ENCODE measurements around the gene PNKD. TPM values are rescaled to one million over a fixed set of nuclear protein-coding genes. Genes with fewer than 3 reads are reported as not detected.

PNKD gene
- total and polyA plus RNA-seq, 7 experiments from 2014 or later, result 18.5 to 108 (median 37.6) TPM

- no peak overlapping the region for H3K27ac ChIP-seq (ENCODE audit: low read depth, low read length)
- intact Hi-C loops (cut with micrococcal nuclease), result loop anchor here in 1 of 2 donors (10.0 kb wide), 1 partner anchor 1218 kb away; the partner anchor contains the start of gene GMPPA
- H3K4me3 Mint-ChIP-seq, result peak overlapping the region in 2 of 10 donors; percentile 4 to 29
Measured at GRCh38 chr2:218276986-218277755, 6.9 kb downstream of the PNKD start.

GRCh38 chr2:218277921-218278320 is 7.6 kb downstream of the PNKD start:
- Mint-ChIP-seq H3K4me3 (no peak overlapping the region), H3K36me3 (peaks cover 4 to 34% (median 11%) of the 10 kb centered on the region in 5 donors), H3K4me1 (peaks cover 7 to 26% (median 15%) of the 10 kb centered on the region in 7 donors), H3K9me3 (no peaks in the 10 kb centered on the region), H3K27me3 (no peaks in the 10 kb centered on the region), H3K27ac (peak overlapping the region in 4 of 9 donors; percentile 22 to 82 (median 63))
- H3K4me3 ChIP-seq (ENCODE audit: low read length), result no peak overlapping the region
- intact Hi-C loops (cut with micrococcal nuclease), result loop anchor here in 1 of 2 donors (10.0 kb wide), 1 partner anchor 1217 kb away; the partner anchor contains the start of gene GMPPA
- peak overlapping the region; percentile 3 for H3K27ac ChIP-seq (ENCODE audit: low read depth, low read length)
- no peak for DNase-seq
- peaks cover 3 to 5% of the 10 kb centered on the region in 2 donors for H3K4me1 ChIP-seq (ENCODE audit: control insufficient read depth in 2 of 2, insufficient read depth in 2 of 2, low read length in 2 of 2)
- ATAC-seq, result no peak
- H3K9me3 ChIP-seq (ENCODE audit: control insufficient read depth in 2 of 3, low read length in 3 of 3), result no peaks in the 10 kb centered on the region
- no peaks in the 10 kb centered on the region for H3K27me3 ChIP-seq (ENCODE audit: control insufficient read depth in 2 of 2, insufficient read depth in 2 of 2, low read length in 2 of 2)
- CTCF ChIA-PET, result interaction anchor here (9.4 kb wide), 1 partner anchor 13 kb away, joined by 188 read pairs; the partner anchor contains the start of gene TMBIM1
- H3K36me3 ChIP-seq (ENCODE audit: control insufficient read depth in 2 of 3, insufficient read depth in 3 of 3, low read length in 3 of 3), result peaks cover 25 to 93% (median 45%) of the 10 kb centered on the region in 3 experiments
- POLR2A ChIA-PET, result interaction anchor here (1.0 to 9.0 kb wide), 2 partner anchors 7 to 61 kb away, joined by 3 to 125 read pairs; partner anchors contain the start of gene ARPC2

More at GRCh38 chr2:218276986-218277755, 6.9 kb downstream of the PNKD start:
- Histone ChIP-seq H3K4me1 (ENCODE audit: control insufficient read depth in 2 of 2, insufficient read depth in 2 of 2, low read length in 2 of 2) (peaks cover 7 to 9% of the 10 kb centered on the region in 2 donors), H3K9me3 (ENCODE audit: control insufficient read depth in 2 of 3, low read length in 3 of 3) (no peaks in the 10 kb centered on the region), H3K27me3 (ENCODE audit: control insufficient read depth in 2 of 2, insufficient read depth in 2 of 2, low read length in 2 of 2) (no peaks in the 10 kb centered on the region), H3K36me3 (ENCODE audit: control insufficient read depth in 2 of 3, insufficient read depth in 3 of 3, low read length in 3 of 3) (peaks cover 25 to 85% (median 45%) of the 10 kb centered on the region in 3 experiments), H3K4me3 (ENCODE audit: low read length) (no peak overlapping the region)
- DNase-seq, result no peak
- no peak for ATAC-seq
- ChIA-PET CTCF (interaction anchor here (1.5 to 9.4 kb wide), 3 partner anchors 14 to 81 kb away, joined by 6 to 188 read pairs (median 79); partner anchors contain the start of genes CATIP and TMBIM1), POLR2A (interaction anchor here (9.0 kb wide), 1 partner anchor 8 kb away, joined by 125 read pairs; no protein-coding TSS in a partner anchor)
- Mint-ChIP-seq H3K27me3 (no peaks in the 10 kb centered on the region), H3K4me1 (peaks cover 7 to 26% (median 17%) of the 10 kb centered on the region in 7 donors), H3K36me3 (peaks cover 4 to 36% (median 11%) of the 10 kb centered on the region in 5 donors), H3K27ac (peak overlapping the region; percentile 11 to 82 (median 63)), H3K9me3 (no peaks in the 10 kb centered on the region)

- H3K27me3 Mint-ChIP-seq, result no peaks in the 10 kb centered on the region
- Histone ChIP-seq H3K36me3 (ENCODE audit: control insufficient read depth in 2 of 3, insufficient read depth in 3 of 3, low read length in 3 of 3) (peaks cover 25 to 92% (median 45%) of the 10 kb centered on the region in 3 experiments), H3K27ac (ENCODE audit: low read depth, low read length) (peak overlapping the region; percentile 3), H3K27me3 (ENCODE audit: control insufficient read depth in 2 of 2, insufficient read depth in 2 of 2, low read length in 2 of 2) (no peaks in the 10 kb centered on the region), H3K9me3 (ENCODE audit: control insufficient read depth in 2 of 3, low read length in 3 of 3) (no peaks in the 10 kb centered on the region), H3K4me1 (ENCODE audit: control insufficient read depth in 2 of 2, insufficient read depth in 2 of 2, low read length in 2 of 2) (peaks cover 9 to 12% of the 10 kb centered on the region in 2 donors), H3K4me3 (ENCODE audit: low read length) (no peak overlapping the region)
- peaks cover 7 to 31% (median 19%) of the 10 kb centered on the region in 7 donors for H3K4me1 Mint-ChIP-seq
- POLR2A ChIA-PET, result interaction anchor here (1.0 to 9.0 kb wide), 6 partner anchors 6 to 62 kb away, joined by 3 to 125 read pairs (median 6); partner anchors contain the start of genes AAMP, ARPC2, PNKD and TMBIM1
- no peak overlapping the region for H3K4me3 Mint-ChIP-seq
- DNase-seq (no peak), ATAC-seq (no peak)
- peaks cover 4 to 32% (median 11%) of the 10 kb centered on the region in 5 donors for H3K36me3 Mint-ChIP-seq
- CTCF ChIA-PET, result interaction anchor here (1.7 to 9.4 kb wide), 2 partner anchors 12 to 78 kb away, joined by 5 to 188 read pairs; partner anchors contain the start of genes CATIP and TMBIM1
- peak overlapping the region in 7 of 9 donors; percentile 14 to 82 (median 56) for H3K27ac Mint-ChIP-seq
- no peaks in the 10 kb centered on the region for H3K9me3 Mint-ChIP-seq
- intact Hi-C loops (cut with micrococcal nuclease), result loop anchor here in 1 of 2 donors (10.0 kb wide), 1 partner anchor 1216 kb away; the partner anchor contains the start of gene GMPPA
Measured at GRCh38 chr2:218278531-218279360, 8.4 kb downstream of the PNKD start.

- Mint-ChIP-seq H3K9me3 (no peaks in the 10 kb centered on the region), H3K4me1 (peaks cover 14 to 44% (median 32%) of the 10 kb centered on the region in 7 donors), H3K36me3 (peaks cover 4 to 28% (median 7%) of the 10 kb centered on the region in 5 donors), H3K27me3 (no peaks in the 10 kb centered on the region), H3K4me3 (no peak overlapping the region), H3K27ac (peak overlapping the region in 8 of 9 donors; percentile 40 to 76 (median 66))
- Histone ChIP-seq H3K27ac (ENCODE audit: low read depth, low read length) (no peak overlapping the region), H3K4me3 (ENCODE audit: low read length) (no peak overlapping the region), H3K9me3 (ENCODE audit: control insufficient read depth in 2 of 3, low read length in 3 of 3) (no peaks in the 10 kb centered on the region), H3K36me3 (ENCODE audit: control insufficient read depth in 2 of 3, insufficient read depth in 3 of 3, low read length in 3 of 3) (peaks cover 15 to 76% (median 38%) of the 10 kb centered on the region in 3 experiments), H3K27me3 (ENCODE audit: control insufficient read depth in 2 of 2, insufficient read depth in 2 of 2, low read length in 2 of 2) (no peaks in the 10 kb centered on the region), H3K4me1 (ENCODE audit: control insufficient read depth in 2 of 2, insufficient read depth in 2 of 2, low read length in 2 of 2) (peaks cover 26 to 28% of the 10 kb centered on the region in 2 donors)
- DNase-seq, result no peak
- intact Hi-C loops (cut with micrococcal nuclease), result loop anchor here (10.0 kb wide), 2 partner anchors 614 to 974 kb away; partner anchors contain the start of genes TUBA4A (in 1 of the 2) and TUBA4B (in 1 of the 2)
- ATAC-seq, result no peak
- ChIA-PET CTCF (interaction anchor here (1.7 kb wide), 1 partner anchor 77 kb away, joined by 5 read pairs; the partner anchor contains the start of gene CATIP), POLR2A (interaction anchor here (0.6 to 4.6 kb wide), 5 partner anchors 10 to 123 kb away, joined by 3 to 30 read pairs (median 3); partner anchors contain the start of genes AAMP, PNKD and TMBIM1)
Measured at GRCh38 chr2:218280260-218280870, 10.0 kb downstream of the PNKD start.

GRCh38 chr2:218281449-218281848 is 11.1 kb downstream of the PNKD start:
- peak overlapping the region in 3 of 10 donors; percentile 44 to 58 (median 50) for H3K4me3 Mint-ChIP-seq
- no peak overlapping the region for H3K27ac ChIP-seq (ENCODE audit: low read depth, low read length)
- DNase-seq (no peak), ATAC-seq (no peak)
- no peaks in the 10 kb centered on the region for H3K27me3 ChIP-seq (ENCODE audit: control insufficient read depth in 2 of 2, insufficient read depth in 2 of 2, low read length in 2 of 2)
- ChIA-PET CTCF (interaction anchor here (0.6 to 3.3 kb wide), 2 partner anchors 9 to 72 kb away, joined by 3 to 18 read pairs; no protein-coding TSS in a partner anchor), POLR2A (interaction anchor here (4.6 to 6.8 kb wide), 2 partner anchors 8 to 9 kb away, joined by 30 to 125 read pairs; partner anchors contain the start of genes AAMP, PNKD and TMBIM1)
- no peaks in the 10 kb centered on the region for H3K27me3 Mint-ChIP-seq
- peaks cover 4 to 30% (median 7%) of the 10 kb centered on the region in 5 donors for H3K36me3 Mint-ChIP-seq
- intact Hi-C loops (cut with micrococcal nuclease), result loop anchor here (10.0 kb wide), 2 partner anchors 613 to 973 kb away; partner anchors contain the start of genes TUBA4A (in 1 of the 2) and TUBA4B (in 1 of the 2)
- no peaks in the 10 kb centered on the region for H3K9me3 Mint-ChIP-seq
- H3K4me3 ChIP-seq (ENCODE audit: low read length), result no peak overlapping the region
- H3K36me3 ChIP-seq (ENCODE audit: control insufficient read depth in 2 of 3, insufficient read depth in 3 of 3, low read length in 3 of 3), result peaks cover 12 to 65% (median 28%) of the 10 kb centered on the region in 3 experiments
- peaks cover 21 to 55% (median 43%) of the 10 kb centered on the region in 7 donors for H3K4me1 Mint-ChIP-seq
- peaks cover 36 to 38% of the 10 kb centered on the region in 2 donors for H3K4me1 ChIP-seq (ENCODE audit: control insufficient read depth in 2 of 2, insufficient read depth in 2 of 2, low read length in 2 of 2)
- no peaks in the 10 kb centered on the region for H3K9me3 ChIP-seq (ENCODE audit: control insufficient read depth in 2 of 3, low read length in 3 of 3)
- peak overlapping the region in 6 of 9 donors; percentile 49 to 91 (median 82) for H3K27ac Mint-ChIP-seq
